HEK293 (cell line): ENCODE measurements around the gene PFKL.

Experiments used
- CTCF ChIA-PET: fragments of 350-600 bp; formaldehyde crosslinking; extraction: SDS; loops from one replicate; lab custom pipeline; 2021; ENCODE audit warnings: antibody characterized with exemption; lab: Yijun Ruan, JAX
- POLR2A ChIA-PET: fragments of 300-600 bp; formaldehyde crosslinking; extraction: SDS; loops from one replicate; lab custom pipeline; 2020; ENCODE audit warnings: antibody characterized with exemption, inconsistent platforms; lab: Yijun Ruan, JAX
- H3K27ac ChIP-seq: fragments of 200-500 bp; sonication (Bioruptor generic); 2 replicates; pipeline ENCODE4 v1.5.1; 2014; ENCODE audit warnings: low read depth, low read length, control low read depth, inconsistent platforms; ENCODE audit errors: extremely low read depth
- H3K36me3 ChIP-seq, 2 experiments: fragments of 200-500 bp in 1 of 2; sonication (Bioruptor generic) in 1 of 2; 1 replicate in 1 of 2; 2 replicates in 1 of 2; pipeline ENCODE4 v1.5.1; 2014 to 2017; ENCODE audit warnings: inconsistent platforms in 2 of 2, low read length in 2 of 2; ENCODE audit not compliant: control insufficient read depth in 2 of 2, insufficient read depth in 1 of 2
- H3K4me1 ChIP-seq: fragments of 200-500 bp; sonication (Bioruptor generic); 2 replicates; pipeline ENCODE4 v1.5.1; 2014; ENCODE audit warnings: mild to moderate bottlenecking, low read length, inconsistent platforms; ENCODE audit not compliant: control insufficient read depth, insufficient read depth
- H3K4me3 ChIP-seq: 2 replicates; pipeline ENCODE4 v1.5.1; 2011; ENCODE audit warnings: low read depth, mild to moderate bottlenecking, control low read depth, low read length, moderate library complexity
- H3K9me3 ChIP-seq: fragments of 200-500 bp; sonication (Bioruptor generic); 2 replicates; pipeline ENCODE4 v1.5.1; 2014; ENCODE audit warnings: low read depth, low read length, inconsistent platforms; ENCODE audit not compliant: control insufficient read depth, insufficient read depth
- KLF8 ChIP-seq: fragments of 450-650 bp; formaldehyde crosslinking; IDR thresholded peaks from 2 replicates; pipeline ENCODE4 v1.5.1; 2016; ENCODE audit warnings: missing biosample characterization, missing genetic modification characterization
- OSR2 ChIP-seq: fragments of 450-650 bp; formaldehyde crosslinking; IDR thresholded peaks from 2 replicates; pipeline ENCODE4 v1.5.1; 2016; ENCODE audit warnings: missing biosample characterization, missing genetic modification characterization
- SP2 ChIP-seq: fragments of 450-650 bp; formaldehyde crosslinking; IDR thresholded peaks from 2 replicates; pipeline ENCODE4 v1.5.1; 2016; ENCODE audit warnings: missing biosample characterization, missing genetic modification characterization
- ZFP41 ChIP-seq: fragments of 450-650 bp; formaldehyde crosslinking; IDR thresholded peaks from 2 replicates; pipeline ENCODE4 v1.5.1; 2016; ENCODE audit warnings: missing biosample characterization, missing genetic modification characterization, borderline replicate concordance
- ZNF133 ChIP-seq: fragments of 450-650 bp; formaldehyde crosslinking; IDR thresholded peaks from 2 replicates; pipeline ENCODE4 v1.5.1; 2016; ENCODE audit warnings: missing biosample characterization, missing genetic modification characterization
- ZNF202 ChIP-seq: fragments of 450-650 bp; formaldehyde crosslinking; IDR thresholded peaks from 2 replicates; pipeline ENCODE4 v1.5.1; 2016; ENCODE audit warnings: missing biosample characterization, missing genetic modification characterization, borderline replicate concordance
- ZNF223 ChIP-seq: fragments of 450-650 bp; formaldehyde crosslinking; IDR thresholded peaks from 2 replicates; pipeline ENCODE4 v1.5.1; 2016; ENCODE audit warnings: missing biosample characterization, missing genetic modification characterization
- ZNF24 ChIP-seq: fragments of 450-650 bp; formaldehyde crosslinking; IDR thresholded peaks from 2 replicates; pipeline ENCODE4 v1.5.1; 2016; ENCODE audit warnings: missing biosample characterization, missing genetic modification characterization
- ZNF341 ChIP-seq: fragments of 450-650 bp; formaldehyde crosslinking; IDR thresholded peaks from 2 replicates; pipeline ENCODE4; 2016; ENCODE audit warnings: low read depth, missing biosample characterization, missing genetic modification characterization
- ZNF366 ChIP-seq: fragments of 450-650 bp; formaldehyde crosslinking; conservative IDR thresholded peaks from 2 replicates; pipeline ENCODE4 v1.5.1; 2016; ENCODE audit warnings: missing biosample characterization, missing genetic modification characterization
- ZNF521 ChIP-seq: fragments of 450-650 bp; formaldehyde crosslinking; IDR thresholded peaks from 2 replicates; pipeline ENCODE4 v1.5.1; 2017; ENCODE audit warnings: missing biosample characterization, mild to moderate bottlenecking, missing genetic modification characterization
- ZNF600 ChIP-seq: fragments of 450-650 bp; formaldehyde crosslinking; IDR thresholded peaks from 2 replicates; pipeline ENCODE4 v1.5.1; 2016; ENCODE audit warnings: missing biosample characterization, missing genetic modification characterization
- ZNF624 ChIP-seq: fragments of 450-650 bp; formaldehyde crosslinking; IDR thresholded peaks from 2 replicates; pipeline ENCODE4 v1.5.1; 2017; ENCODE audit warnings: missing biosample characterization, missing genetic modification characterization
- ZSCAN16 ChIP-seq: fragments of 450-650 bp; formaldehyde crosslinking; IDR thresholded peaks from 2 replicates; pipeline ENCODE4 v1.5.1; 2016; ENCODE audit warnings: missing biosample characterization, missing genetic modification characterization
- TF ChIP-seq, protein P1 (sequence below): fragments of 450-650 bp; formaldehyde crosslinking; IDR thresholded peaks from 2 replicates; pipeline ENCODE4 v1.5.1; 2017; ENCODE audit warnings: missing biosample characterization, missing genetic modification characterization
- TF ChIP-seq, protein P2 (sequence below): fragments of 450-650 bp; formaldehyde crosslinking; IDR thresholded peaks from 2 replicates; pipeline ENCODE4 v1.5.1; 2016; ENCODE audit warnings: missing biosample characterization, missing genetic modification characterization

The PFKL gene

DNA sequence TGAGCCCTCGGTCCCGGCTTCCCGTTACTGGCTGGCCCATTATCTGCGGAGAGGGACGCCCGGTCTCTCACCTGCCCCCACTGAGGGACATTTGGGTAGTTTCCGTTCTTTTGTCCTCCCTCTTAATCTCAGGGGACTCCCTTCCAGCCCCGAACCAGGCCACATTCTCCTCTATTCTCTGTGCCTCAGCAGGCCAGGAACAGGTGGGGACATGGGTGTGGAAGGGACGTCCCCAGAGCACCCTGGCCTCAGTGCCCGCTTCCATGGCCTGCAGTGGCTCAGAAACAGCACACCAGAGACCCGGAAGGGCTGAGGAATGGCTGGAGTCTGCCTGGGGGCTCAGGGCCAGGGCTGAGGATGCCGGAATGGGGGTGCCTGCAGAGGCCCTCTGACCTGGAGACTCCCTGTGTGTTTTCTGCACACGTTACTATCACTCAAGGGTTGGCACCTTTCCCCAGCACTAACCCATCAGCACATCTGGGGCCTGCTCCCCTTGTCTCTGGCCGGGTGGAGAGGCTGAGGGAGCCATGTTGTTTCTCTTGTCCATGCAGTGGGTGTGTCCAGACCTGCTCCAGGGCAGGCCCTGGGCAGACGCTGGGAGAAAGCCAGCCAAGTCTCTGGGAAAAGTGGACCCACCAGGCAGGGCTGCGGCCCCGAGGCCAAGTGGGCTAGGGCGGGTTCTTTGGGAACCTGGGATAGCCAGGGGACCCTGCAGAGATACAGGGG is 28.1 kb upstream of the PFKL start:
- CTCF ChIA-PET, result interaction anchor here (0.6 to 0.7 kb wide), 2 partner anchors 26 to 1579 kb away, joined by 3 to 7 read pairs; no protein-coding TSS in a partner anchor

DNA sequence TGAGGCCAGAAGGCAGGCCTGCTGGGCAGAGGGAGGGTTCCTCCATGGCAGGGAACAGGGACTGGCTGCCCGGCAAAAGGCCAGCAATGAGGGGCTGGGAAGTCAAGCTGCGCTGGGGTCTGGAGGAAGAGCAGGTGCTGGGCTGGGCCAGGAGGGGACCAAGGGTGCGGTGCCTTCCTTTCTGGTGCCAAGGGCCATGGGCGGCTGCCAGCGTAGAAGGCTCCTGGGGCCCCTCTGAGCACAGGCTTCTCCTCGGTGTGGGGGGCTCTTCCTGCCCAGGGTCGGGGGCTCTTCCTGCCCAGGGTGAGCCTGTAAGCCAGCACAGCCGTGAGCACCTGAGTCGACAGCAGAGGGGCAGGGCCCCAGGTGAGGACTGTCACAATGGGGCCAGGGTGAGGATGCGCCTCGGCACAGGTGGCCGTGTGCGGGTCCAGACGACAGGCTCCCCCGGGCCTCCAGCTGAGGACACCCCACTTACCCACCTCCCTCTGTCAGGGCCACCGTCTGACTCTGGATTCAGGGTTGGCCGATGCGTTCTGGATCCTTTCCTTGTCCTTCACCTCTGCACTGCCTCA is 27.5 kb upstream of the PFKL start:
- H3K27ac ChIP-seq, result no peak overlapping the region
- no peak overlapping the region for H3K4me3 ChIP-seq
- ChIA-PET CTCF (interaction anchor here (0.6 to 1.0 kb wide), 2 partner anchors 26 to 1579 kb away, joined by 3 to 4 read pairs; no protein-coding TSS in a partner anchor), POLR2A (no interaction called here)
- no peaks in the 10 kb centered on the region for H3K36me3 ChIP-seq
- no peaks in the 10 kb centered on the region for H3K9me3 ChIP-seq
- no peak for TF ChIP-seq ZNF521 (tag by site-specific recombination)
- TF ChIP-seq ZNF600 (tag by site-specific recombination), result peak; percentile 24; the same call in 1 of the 2 replicates
- no peaks in the 10 kb centered on the region for H3K4me1 ChIP-seq

More for the DNA sequence above, 28.1 kb upstream of the PFKL start:
- Histone ChIP-seq H3K9me3 (no peaks in the 10 kb centered on the region), H3K4me3 (no peak overlapping the region), H3K4me1 (no peaks in the 10 kb centered on the region), H3K27ac (no peak overlapping the region)
- POLR2A ChIA-PET, result no interaction called here
- TF ChIP-seq ZNF133 (tag by site-specific recombination) (no peak), ZNF366 (no peak), SP2 (tag by site-specific recombination) (no peak), OSR2 (tag by site-specific recombination) (no peak), ZSCAN16 (no peak)
- TF ChIP-seq, all 188 proteins: peak for 0
- no peaks in the 10 kb centered on the region for H3K36me3 ChIP-seq

DNA sequence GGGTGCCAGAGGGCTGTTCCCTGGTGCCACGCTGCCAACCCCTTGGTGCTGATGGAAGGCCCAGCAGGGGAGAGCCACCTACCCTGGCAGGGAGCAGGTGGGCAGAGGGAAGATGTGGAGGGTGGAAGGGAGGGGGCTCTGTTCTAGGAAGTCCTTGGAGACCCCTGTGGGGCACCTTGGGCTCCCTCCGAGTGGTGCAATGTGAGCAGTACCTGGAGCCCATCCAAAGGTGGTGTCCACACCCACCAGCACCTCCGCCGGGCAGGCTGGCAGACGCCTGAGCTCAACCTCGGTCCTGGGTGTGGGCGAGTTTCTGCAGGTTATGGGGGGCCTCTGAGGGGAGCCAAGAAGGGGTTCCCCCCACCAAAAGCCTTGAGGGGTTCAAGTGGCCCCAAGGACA is 26.8 kb upstream of the PFKL start:
- no peak overlapping the region for H3K4me3 ChIP-seq
- ChIA-PET CTCF (interaction anchor here (1.0 kb wide), 1 partner anchor 25 kb away, joined by 4 read pairs; no protein-coding TSS in a partner anchor), POLR2A (no interaction called here)
- no peak for TF ChIP-seq ZNF202 (tag by site-specific recombination)
- no peak for TF ChIP-seq ZNF341 (tag by site-specific recombination)
- TF ChIP-seq, protein P1, sequence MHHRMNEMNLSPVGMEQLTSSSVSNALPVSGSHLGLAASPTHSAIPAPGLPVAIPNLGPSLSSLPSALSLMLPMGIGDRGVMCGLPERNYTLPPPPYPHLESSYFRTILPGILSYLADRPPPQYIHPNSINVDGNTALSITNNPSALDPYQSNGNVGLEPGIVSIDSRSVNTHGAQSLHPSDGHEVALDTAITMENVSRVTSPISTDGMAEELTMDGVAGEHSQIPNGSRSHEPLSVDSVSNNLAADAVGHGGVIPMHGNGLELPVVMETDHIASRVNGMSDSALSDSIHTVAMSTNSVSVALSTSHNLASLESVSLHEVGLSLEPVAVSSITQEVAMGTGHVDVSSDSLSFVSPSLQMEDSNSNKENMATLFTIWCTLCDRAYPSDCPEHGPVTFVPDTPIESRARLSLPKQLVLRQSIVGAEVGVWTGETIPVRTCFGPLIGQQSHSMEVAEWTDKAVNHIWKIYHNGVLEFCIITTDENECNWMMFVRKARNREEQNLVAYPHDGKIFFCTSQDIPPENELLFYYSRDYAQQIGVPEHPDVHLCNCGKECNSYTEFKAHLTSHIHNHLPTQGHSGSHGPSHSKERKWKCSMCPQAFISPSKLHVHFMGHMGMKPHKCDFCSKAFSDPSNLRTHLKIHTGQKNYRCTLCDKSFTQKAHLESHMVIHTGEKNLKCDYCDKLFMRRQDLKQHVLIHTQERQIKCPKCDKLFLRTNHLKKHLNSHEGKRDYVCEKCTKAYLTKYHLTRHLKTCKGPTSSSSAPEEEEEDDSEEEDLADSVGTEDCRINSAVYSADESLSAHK, result no peak
- no peak for TF ChIP-seq ZNF24 (tag by site-specific recombination)
- TF ChIP-seq ZNF223 (tag by site-specific recombination), result no peak
- TF ChIP-seq ZFP41 (tag by site-specific recombination), result no peak
- no peak for TF ChIP-seq KLF8 (tag by site-specific recombination)
- no peak overlapping the region for H3K27ac ChIP-seq
- no peaks in the 10 kb centered on the region for H3K4me1 ChIP-seq
- H3K9me3 ChIP-seq, result no peaks in the 10 kb centered on the region
- no peaks in the 10 kb centered on the region for H3K36me3 ChIP-seq

- TF ChIP-seq ZNF624 (no peak), SP2 (tag by site-specific recombination) (no peak)
- TF ChIP-seq, protein P2, sequence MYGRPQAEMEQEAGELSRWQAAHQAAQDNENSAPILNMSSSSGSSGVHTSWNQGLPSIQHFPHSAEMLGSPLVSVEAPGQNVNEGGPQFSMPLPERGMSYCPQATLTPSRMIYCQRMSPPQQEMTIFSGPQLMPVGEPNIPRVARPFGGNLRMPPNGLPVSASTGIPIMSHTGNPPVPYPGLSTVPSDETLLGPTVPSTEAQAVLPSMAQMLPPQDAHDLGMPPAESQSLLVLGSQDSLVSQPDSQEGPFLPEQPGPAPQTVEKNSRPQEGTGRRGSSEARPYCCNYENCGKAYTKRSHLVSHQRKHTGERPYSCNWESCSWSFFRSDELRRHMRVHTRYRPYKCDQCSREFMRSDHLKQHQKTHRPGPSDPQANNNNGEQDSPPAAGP, result peak; percentile 25; the same call in 1 of the 2 replicates
- Histone ChIP-seq H3K36me3 (no peaks in the 10 kb centered on the region), H3K4me3 (no peak overlapping the region), H3K9me3 (no peaks in the 10 kb centered on the region), H3K27ac (no peak overlapping the region), H3K4me1 (no peaks in the 10 kb centered on the region)
- ChIA-PET POLR2A (no interaction called here), CTCF (interaction anchor here (1.2 kb wide), 1 partner anchor 22 kb away, joined by 3 read pairs; no protein-coding TSS in a partner anchor)
Measured at GRCh38 chr21:44275041-44275440, 24.8 kb upstream of the PFKL start.
